ENCODE measurements around the gene C4orf46. TPM values are rescaled to one million over a fixed set of nuclear protein-coding genes. Genes with fewer than 3 reads are reported as not detected.
"Not testable (repeated sequence)": the region's sequence is repeated elsewhere in the genome, so short reads cannot be mapped to it uniquely, and the experiment has no call there.

Gene C4orf46
- 10 to 100 TPM; 20.3 to 22.3 (median 22.1) TPM for polyA plus RNA-seq (ENCODE audit: insufficient read length in 3 of 3)

- DNase-seq (ENCODE audit: low read depth in 3 of 3, low spot score in 2 of 3), result no peak
These were observed at the start of gene C4orf46 for GRCh38 chr4:158671665-158671914. TSS of gene C4orf46 (minus strand) at chr4:158671887. CDS start at chr4:158671801, 86 bp downstream.

- no peak for DNase-seq (ENCODE audit: low read depth in 3 of 3, low spot score in 2 of 3)
These were observed 44.1 kb upstream of the C4orf46 start for GRCh38 chr4:158715802-158716201.

GRCh38 chr4:158714937-158715336 is 43.2 kb upstream of the C4orf46 start:
- no peak for DNase-seq (ENCODE audit: low read depth in 3 of 3, low spot score in 2 of 3)

GRCh38 chr4:158712622-158713021 is 40.9 kb upstream of the C4orf46 start:
- DNase-seq (ENCODE audit: low read depth in 3 of 3, low spot score in 2 of 3), result not testable (repeated sequence)

GRCh38 chr4:158710814-158711213 is 39.1 kb upstream of the C4orf46 start:
- DNase-seq (ENCODE audit: low read depth in 3 of 3, low spot score in 2 of 3), result no peak

GRCh38 chr4:158704274-158704673 is 32.6 kb upstream of the C4orf46 start:
- DNase-seq (ENCODE audit: low read depth in 3 of 3, low spot score in 2 of 3), result no peak

- DNase-seq (ENCODE audit: low read depth in 3 of 3, low spot score in 2 of 3), result no peak
These were observed 17.1 kb upstream of the C4orf46 start for GRCh38 chr4:158688813-158689212.

- no peak for DNase-seq (ENCODE audit: low read depth in 3 of 3, low spot score in 2 of 3)
These were observed 10.4 kb upstream of the C4orf46 start for GRCh38 chr4:158682066-158682465.

GRCh38 chr4:158681629-158682028 is 9.9 kb upstream of the C4orf46 start:
- DNase-seq (ENCODE audit: low read depth in 3 of 3, low spot score in 2 of 3), result no peak

- no peak for DNase-seq (ENCODE audit: low read depth in 3 of 3, low spot score in 2 of 3)
These were observed 7.1 kb upstream of the C4orf46 start for GRCh38 chr4:158678767-158679166.

- DNase-seq (ENCODE audit: low read depth in 3 of 3, low spot score in 2 of 3), result no peak
These were observed 4.4 kb upstream of the C4orf46 start for GRCh38 chr4:158676076-158676475.

GRCh38 chr4:158673633-158674032 is 1.9 kb upstream of the C4orf46 start:
- no peak for DNase-seq (ENCODE audit: low read depth in 3 of 3, low spot score in 2 of 3)

GRCh38 chr4:158671915-158672806 is 474 bp upstream of the C4orf46 start, which contains the start of gene ETFDH:
TSS of gene ETFDH (plus strand) at chr4:158672296. CDS start at chr4:158672457, 161 bp downstream.
- peak; percentile 96 to 98 (median 97) for DNase-seq (ENCODE audit: low read depth in 3 of 3, low spot score in 2 of 3)

GRCh38 chr4:158670975-158671664 is 567 bp downstream of the C4orf46 start:
- peak; percentile 70 to 72 (median 71) for DNase-seq (ENCODE audit: low read depth in 3 of 3, low spot score in 2 of 3)

- DNase-seq (ENCODE audit: low read depth in 3 of 3, low spot score in 2 of 3), result no peak
These were observed 2.4 kb downstream of the C4orf46 start for GRCh38 chr4:158669310-158669709.

GRCh38 chr4:158667651-158668198 is 4.0 kb downstream of the C4orf46 start:
- no peak for DNase-seq (ENCODE audit: low read depth in 3 of 3, low spot score in 2 of 3)

GRCh38 chr4:158666892-158667291 is 4.8 kb downstream of the C4orf46 start:
- DNase-seq (ENCODE audit: low read depth in 3 of 3, low spot score in 2 of 3), result no peak

GRCh38 chr4:158664806-158665205 is 6.9 kb downstream of the C4orf46 start:
- no peak for DNase-seq (ENCODE audit: low read depth in 3 of 3, low spot score in 2 of 3)

- DNase-seq (ENCODE audit: low read depth in 3 of 3, low spot score in 2 of 3), result not testable (repeated sequence)
These were observed 7.7 kb downstream of the C4orf46 start for GRCh38 chr4:158663707-158664625.

GRCh38 chr4:158663255-158663654 is 8.4 kb downstream of the C4orf46 start:
- DNase-seq (ENCODE audit: low read depth in 3 of 3, low spot score in 2 of 3), result not testable (repeated sequence)
